Stimulated activated CD8-positive, alpha-beta memory T cell treated with anti-CD3 and anti-CD28 coated beads, Interleukin-7, amount 100 ng/mL, for 1 hour (primary cell): ENCODE measurements around the gene TMEM151B.
"Not testable (repeated sequence)": the region's sequence is repeated elsewhere in the genome, so short reads cannot be mapped to it uniquely, and the experiment has no call there.

Source experiments
- DNase-seq, 2 donors: peaks; one replicate each; pipeline ENCODE4 v3.0.0-alpha.2; 2020; ENCODE audit warnings: low read depth in 2 of 2

Gene TMEM151B

DNA sequence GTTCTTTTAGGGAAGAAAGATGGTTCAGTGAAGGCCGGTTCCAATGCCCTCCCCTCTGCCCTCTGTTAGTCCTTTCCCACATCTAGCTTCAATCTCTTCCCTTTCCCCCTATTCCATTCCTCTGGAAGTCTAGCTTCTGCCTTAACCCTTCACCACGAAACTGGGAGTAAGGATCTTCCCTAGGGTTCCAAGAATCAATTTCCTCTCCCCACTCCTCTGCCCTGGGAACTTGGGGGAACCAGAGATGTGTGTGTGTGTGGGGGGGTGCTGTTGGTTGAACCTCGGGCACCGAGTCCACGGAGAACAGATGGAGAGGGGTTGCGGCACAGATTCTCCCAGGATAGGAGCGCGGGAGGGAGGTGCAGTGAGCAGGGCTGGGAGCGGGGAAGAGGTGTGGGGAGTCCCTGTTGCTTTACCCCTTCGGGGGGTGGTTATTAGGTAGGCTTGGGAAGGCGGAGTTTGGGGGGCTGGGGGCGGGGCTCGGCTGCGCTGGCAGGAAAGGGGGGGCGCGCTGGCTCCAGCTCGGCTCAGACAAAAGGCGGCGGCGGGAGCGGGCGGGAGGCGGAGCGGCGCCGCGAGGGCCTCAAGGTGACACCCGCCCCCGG, at the start of gene TMEM151B:
Gene TMEM151B, plus strand, starts transcription at position 530 of the 605 bp plus-strand sequence. CDS start 293 bp downstream, outside the sequence.
- no peak for DNase-seq

- DNase-seq: no peak
Measured at GRCh38 chr6:44220913-44221290, 49.3 kb upstream of the TMEM151B start.

GRCh38 chr6:44221291-44221960, 48.8 kb upstream of the TMEM151B start:
- DNase-seq: peak; percentile 19 to 52

DNA sequence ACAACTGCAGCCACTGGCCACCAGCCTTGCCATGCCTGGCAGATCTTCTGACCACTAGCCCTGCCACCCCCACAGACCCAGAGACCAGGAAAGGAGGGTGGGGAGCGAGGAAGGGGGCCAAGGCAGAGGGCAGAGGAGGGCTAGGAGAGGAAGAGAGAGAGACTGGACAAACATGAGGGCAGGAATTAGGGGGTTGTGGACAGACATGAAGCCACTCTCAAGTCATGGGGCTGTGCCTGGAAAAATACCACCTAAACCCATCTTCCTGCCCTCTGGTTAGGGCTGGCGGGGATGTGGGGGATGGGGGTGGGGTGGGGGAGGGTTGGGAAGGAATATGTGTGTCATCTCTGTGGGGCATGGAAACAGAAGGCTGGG, 48.3 kb upstream of the TMEM151B start:
- DNase-seq: no peak

DNA sequence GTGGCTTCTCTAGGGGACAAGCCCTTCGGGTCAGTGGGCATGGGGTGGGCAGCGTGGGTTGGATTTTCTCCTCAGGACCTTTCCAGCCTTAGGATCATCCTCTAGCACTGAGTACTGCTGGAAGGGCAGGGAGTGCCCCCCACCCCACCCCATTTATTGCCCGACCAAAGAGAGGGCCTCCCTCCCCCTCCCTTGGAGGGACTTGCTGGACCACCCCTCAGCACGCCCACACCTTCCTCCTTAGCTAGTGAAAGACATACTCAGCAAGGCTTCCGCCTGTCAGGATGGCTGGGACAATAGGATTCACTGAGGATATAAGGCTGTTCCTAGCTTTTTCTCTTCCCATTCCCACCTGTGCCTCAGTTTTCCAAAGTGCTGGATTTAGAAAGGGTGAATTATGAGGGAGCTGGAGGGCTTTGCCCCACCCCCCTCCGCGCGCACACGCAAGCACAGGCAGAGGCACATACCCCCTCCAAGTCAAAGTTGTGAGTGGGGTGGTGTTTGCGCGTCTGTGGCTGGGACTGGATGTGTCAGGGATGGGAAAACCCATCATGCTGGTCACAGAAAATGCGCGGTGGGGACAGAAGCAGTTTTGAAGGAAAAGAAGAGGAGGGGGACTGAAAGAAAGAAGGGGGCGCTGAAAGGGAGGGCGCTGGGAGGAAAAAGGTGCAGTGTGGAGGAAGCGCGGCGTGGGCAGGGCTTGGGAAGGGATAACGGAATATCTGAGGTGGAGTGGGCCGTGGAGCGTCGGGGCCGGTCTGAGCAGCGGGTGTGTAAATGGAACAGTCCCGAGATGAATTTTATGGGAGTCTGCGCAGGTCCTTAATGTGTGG, 47.5 kb upstream of the TMEM151B start:
- DNase-seq: no peak

DNA sequence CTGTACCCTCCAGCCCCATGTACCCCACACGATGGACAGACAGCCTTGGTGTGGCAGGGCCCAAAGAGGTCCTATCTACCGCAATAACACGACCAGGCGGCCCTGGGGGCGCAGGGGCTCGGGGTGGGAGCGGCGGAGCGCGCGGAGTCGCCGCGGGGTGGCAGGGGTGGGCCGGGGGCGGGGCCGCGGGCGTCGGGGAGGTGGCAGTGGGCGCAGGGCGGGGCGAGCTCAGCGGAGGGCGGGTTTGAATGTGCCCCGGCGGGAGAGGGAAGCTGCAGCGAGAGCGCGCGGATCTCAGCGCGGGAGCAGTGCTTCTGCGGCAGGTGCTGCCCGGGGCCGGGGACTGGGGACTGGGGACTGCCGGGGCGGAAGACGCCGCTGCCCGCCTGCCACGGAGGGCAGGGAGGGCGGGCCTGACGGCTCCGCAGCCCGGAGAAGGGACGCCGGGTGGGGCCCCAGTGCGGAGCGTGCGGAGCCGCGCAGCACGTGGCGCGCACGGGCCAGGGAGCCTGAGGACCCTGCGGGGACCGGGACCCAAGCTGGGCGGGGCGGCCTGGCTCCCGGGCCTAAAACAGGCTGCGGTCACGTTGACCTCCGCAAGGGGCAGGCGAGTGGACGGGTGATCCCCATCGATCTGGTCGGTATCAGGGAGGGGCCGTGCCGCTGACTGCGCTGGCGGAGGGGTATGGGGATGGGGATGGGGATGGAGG, 46.8 kb upstream of the TMEM151B start, which contains the start of gene SLC29A1:
Gene SLC29A1, plus strand, starts transcription at position 277 of the 710 bp plus-strand sequence. CDS start 3,719 bp downstream, outside the sequence.
- DNase-seq: peak; percentile 59 to 64

DNA sequence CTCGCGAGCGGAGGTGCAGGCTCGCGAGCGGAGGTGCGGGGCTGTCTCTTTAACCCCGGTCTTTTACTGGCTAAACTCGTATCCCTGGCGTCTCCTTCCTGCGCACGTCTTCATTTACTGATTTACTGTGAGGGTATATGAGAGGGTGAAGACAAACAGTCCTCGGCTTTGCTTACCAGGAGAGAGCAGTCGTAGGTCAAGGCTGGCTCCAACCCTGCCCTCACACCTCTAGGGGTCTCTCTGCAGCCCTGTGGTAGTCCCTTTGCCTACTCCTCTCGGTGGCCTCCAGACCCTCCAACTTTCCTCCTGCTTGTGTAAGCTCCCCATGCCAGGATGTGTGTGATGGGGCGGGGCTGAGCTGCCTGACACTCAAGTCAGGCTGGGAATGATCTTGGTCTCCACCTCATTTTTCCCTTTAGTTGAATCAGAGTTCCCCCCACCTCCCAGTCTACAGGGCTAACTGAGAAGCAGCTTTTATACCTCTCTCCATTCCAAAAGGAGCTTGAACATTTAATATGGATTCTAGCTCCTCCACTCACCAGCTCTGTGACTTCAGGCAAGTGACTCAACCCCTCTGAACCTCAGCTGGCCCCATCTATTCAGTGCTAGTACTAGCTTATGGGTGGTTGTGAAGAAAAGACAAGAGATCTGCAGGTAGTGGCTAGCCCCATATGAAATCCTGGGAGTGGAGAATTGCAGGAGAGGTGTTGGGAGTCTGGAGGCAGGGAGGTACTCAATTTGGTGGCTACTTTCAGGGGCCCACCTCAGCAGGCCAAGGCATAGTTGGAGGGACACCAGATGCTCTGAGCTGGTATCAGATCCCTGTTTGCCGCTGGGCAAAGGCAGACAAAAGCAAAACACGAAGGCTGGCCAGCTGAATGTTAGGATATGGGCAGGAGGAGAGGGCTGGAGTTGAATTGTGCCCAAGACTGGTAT, 46.0 kb upstream of the TMEM151B start:
- no peak for DNase-seq

DNA sequence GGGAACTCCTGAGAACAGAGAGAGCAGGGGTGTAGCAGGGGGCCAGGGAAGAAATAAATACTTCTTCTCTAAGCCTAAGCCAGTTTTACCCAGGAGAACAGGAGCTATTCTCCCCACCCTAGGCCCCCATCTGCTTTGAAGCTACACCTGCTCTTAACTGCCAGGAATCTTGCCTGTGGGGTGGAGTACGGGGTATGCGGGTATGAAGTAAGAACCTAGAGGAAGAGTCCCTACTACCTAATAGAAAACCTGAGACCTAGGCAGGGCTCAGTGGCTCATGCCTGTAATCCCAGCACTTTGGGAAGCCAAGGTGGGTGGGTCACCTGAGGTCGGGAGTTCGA, 45.3 kb upstream of the TMEM151B start:
- DNase-seq: no peak

GRCh38 chr6:44225579-44226325, 44.5 kb upstream of the TMEM151B start:
- DNase-seq: no peak

DNA sequence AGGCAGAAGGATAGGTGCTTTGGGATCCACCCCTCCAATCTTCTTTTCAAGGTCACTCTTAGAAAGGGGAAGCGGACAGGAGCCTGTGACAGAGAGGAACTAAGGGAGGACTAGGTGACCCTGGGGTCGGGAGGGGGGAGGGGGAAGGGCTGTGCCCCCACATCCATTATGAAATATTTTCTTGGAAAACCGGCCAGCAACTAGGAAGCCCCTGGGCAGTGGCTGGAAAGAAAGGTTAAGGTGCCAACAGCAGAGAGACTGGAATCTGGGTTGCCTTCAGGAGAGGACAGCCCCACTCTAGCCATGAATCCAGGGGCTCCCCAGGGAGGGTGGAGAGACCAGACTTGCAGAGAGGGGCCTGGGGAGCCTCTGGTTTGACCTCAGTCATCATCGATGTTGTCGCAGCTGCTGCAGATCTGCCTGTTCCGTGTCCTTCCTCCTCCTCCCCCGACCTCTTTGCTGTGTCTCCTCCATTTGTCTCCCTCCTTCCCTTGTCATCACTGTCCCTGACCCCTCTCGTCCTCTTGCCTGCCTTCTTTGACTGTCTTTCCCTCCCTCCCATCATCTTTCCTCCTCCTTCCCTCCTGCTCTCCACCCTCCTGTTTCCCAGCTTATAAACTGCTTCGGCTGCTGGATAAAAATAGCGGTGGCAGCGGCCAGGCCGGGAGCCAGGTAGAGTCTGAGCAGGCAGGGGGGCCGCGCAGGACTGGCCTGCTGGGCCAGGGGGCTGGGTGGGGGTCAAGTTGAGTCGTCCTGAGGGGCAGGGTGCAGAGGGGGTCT, 43.7 kb upstream of the TMEM151B start:
- no peak for DNase-seq

DNA sequence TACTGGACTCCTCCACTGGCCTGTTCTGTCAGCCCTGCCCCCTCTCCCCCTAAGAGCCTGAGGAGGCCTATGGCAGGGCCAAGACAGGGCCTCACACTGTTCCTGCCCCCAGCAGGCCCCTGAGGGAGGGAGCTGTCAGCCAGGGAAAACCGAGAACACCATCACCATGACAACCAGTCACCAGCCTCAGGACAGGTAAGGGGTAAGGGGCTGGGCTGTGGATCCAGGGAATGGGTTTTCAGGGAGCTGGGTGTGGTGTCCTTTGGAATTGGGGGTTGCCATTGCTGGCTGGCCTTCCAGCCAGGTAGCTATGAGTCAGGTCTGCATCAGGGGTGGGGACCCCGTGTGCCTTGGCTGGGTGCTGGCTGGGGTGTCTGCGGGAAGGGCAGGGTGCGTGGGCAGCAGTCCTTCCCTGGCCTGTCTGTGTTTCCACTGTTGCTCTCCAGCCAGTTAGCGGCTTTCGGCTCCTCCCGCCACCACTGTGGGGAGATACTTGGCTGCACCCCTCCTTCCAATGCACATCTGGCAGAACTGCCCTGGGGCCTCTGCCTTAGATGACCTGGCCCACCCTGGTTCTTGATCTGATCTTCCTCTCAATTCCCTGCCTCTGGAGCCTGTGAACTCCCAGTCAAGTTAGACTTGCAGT, 43.0 kb upstream of the TMEM151B start:
- no peak for DNase-seq

GRCh38 chr6:44228031-44228430, 42.2 kb upstream of the TMEM151B start:
- DNase-seq: no peak

DNA sequence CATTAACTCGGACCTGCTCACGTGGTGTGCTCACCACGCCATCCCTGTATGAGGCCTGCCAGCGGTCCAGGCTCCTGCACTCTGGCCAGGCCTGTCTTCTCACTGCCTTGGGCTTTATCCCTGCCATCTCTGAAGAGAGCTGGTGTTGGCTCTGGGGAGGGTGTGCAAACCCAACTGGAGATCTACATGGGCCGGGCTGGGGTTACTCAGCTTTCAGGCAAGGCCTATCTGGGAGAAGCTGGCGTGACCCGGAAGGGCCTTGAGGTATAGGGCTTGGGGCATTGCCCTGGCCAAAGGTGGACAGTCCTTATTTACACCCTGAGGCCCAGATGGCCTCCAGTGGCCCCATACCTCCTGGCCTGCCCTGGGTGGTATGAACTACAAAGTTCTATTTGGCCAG, 41.8 kb upstream of the TMEM151B start:
- DNase-seq: no peak

DNA sequence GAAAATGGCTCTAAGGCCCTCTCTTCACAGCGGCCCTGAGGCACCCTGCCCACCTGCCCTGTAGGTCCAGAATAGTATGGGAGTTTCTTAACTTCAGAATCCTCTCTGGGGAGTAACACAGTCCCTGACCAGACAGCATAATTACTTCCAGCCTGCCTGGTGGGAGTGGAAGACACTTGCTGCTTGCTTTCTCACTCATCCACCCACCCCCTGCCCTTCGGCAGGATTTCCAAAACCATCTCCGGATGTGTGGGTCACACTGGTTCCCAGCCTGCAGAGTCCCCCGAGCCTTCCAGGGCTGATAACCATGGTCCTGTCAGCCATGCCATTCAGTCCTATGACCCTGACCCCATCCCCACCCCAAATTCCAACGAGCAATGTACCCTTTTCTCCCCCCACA, 41.4 kb upstream of the TMEM151B start:
- DNase-seq: no peak

- no peak for DNase-seq
Measured at GRCh38 chr6:44229376-44230033, 40.7 kb upstream of the TMEM151B start.

DNA sequence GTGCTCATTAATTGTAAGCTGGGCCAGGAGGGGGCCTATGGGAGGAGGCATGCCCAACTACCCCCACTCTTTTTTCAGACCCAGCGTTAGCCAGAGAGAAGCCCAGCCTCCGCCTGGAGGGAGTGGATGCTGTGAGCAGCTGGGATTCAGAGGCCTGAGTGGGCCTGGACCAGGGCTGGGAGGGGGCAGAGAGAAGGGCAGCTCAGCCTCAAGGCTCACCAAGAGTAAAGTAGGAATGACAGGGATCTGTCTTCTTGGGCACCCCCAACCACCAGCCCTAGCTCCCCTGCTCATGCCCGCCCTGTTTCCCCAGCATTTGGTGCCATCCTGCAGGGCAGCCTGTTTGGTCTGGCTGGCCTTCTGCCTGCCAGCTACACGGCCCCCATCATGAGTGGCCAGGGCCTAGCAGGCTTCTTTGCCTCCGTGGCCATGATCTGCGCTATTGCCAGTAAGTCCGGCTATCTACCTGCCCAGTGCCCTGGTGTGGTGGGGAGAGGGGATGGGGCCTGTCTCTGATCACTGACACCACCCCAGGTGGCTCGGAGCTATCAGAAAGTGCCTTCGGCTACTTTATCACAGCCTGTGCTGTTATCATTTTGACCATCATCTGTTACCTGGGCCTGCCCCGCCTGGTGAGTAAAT, 40.1 kb upstream of the TMEM151B start:
- no peak for DNase-seq

DNA sequence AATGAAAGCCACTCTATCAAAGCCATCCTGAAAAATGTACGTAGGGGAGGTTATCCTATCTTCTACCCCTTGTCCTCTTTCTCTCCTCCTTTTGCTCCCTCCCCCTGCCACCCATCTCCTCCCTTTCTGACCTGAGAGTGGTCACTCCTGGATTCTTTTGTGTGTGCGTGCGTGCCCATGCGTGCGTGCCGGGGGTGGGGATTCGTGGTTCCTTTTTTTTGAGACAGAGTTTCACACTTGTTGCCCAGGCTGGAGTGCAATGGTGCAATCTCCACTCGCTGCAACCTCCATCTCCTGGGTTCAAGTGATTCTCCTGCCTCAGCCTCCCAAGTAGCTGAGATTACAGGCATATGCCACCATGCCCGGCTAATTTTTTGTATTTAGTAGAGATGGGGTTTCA, 38.8 kb upstream of the TMEM151B start:
- DNase-seq: not testable (repeated sequence)
